GM19099 (cell line): ENCODE results near the gene KRTAP5-2.

Experiments used
- POLR2A ChIP-seq: IDR thresholded peaks from 3 replicates; pipeline ENCODE4 v1.6.1; 2011; ENCODE audit warnings: low read depth; ENCODE audit not compliant: insufficient read length; ENCODE audit errors: extremely low read depth

Gene KRTAP5-2

GRCh38 chr11:1597994-1598380 is at the start of gene KRTAP5-2:
Gene KRTAP5-2, minus strand, starts transcription at chr11:1598294. Its CDS starts 44 bp downstream, at chr11:1598250.
- no peak for TF ChIP-seq POLR2A

GRCh38 chr11:1645357-1645821 is 47.3 kb upstream of the KRTAP5-2 start:
- no peak for TF ChIP-seq POLR2A

- TF ChIP-seq POLR2A, result no peak
Measured at GRCh38 chr11:1644601-1645356, 46.7 kb upstream of the KRTAP5-2 start.

- TF ChIP-seq POLR2A, result no peak
Measured at GRCh38 chr11:1643146-1643690, 45.1 kb upstream of the KRTAP5-2 start.

GRCh38 chr11:1642288-1643145 is 44.4 kb upstream of the KRTAP5-2 start:
- TF ChIP-seq POLR2A, result no peak

GRCh38 chr11:1641096-1641495 is 43.0 kb upstream of the KRTAP5-2 start:
- no peak for TF ChIP-seq POLR2A

- no peak for TF ChIP-seq POLR2A
Measured at GRCh38 chr11:1640076-1640946, 42.2 kb upstream of the KRTAP5-2 start.

GRCh38 chr11:1639666-1640065 is 41.6 kb upstream of the KRTAP5-2 start:
- no peak for TF ChIP-seq POLR2A

GRCh38 chr11:1639102-1639620 is 41.1 kb upstream of the KRTAP5-2 start:
- TF ChIP-seq POLR2A, result no peak

- no peak for TF ChIP-seq POLR2A
Measured at GRCh38 chr11:1638344-1638743, 40.2 kb upstream of the KRTAP5-2 start.

GRCh38 chr11:1637628-1638027 is 39.5 kb upstream of the KRTAP5-2 start:
- TF ChIP-seq POLR2A, result no peak

GRCh38 chr11:1636291-1636950 is 38.3 kb upstream of the KRTAP5-2 start:
- no peak for TF ChIP-seq POLR2A

- TF ChIP-seq POLR2A, result no peak
Measured at GRCh38 chr11:1633864-1634263, 35.8 kb upstream of the KRTAP5-2 start.
